Smooth muscle cell (in vitro differentiated cells): ENCODE measurements around the gene RNF26. TPM values are rescaled to one million over a fixed set of nuclear protein-coding genes. Genes with fewer than 3 reads are reported as not detected.

ENCODE experiments used
- DNase-seq: peaks from one replicate; lab custom pipeline; 2025; ENCODE audit not compliant: unreplicated experiment; lab: John Stamatoyannopoulos, UW
- H2AFZ ChIP-seq: fragments of 200-600 bp; sonication (generic); 2 replicates; pipeline ENCODE4 v1.6.0; 2016; ENCODE audit warnings: antibody characterized with exemption, low read depth, mild to moderate bottlenecking
- H3F3A ChIP-seq: fragments of 200-600 bp; sonication (generic); 2 replicates; pipeline ENCODE4 v1.6.0; 2017; ENCODE audit warnings: antibody characterized with exemption, low read depth
- H3K27ac ChIP-seq: fragments of 200-600 bp; sonication (generic); 2 replicates; pipeline ENCODE4 v1.5.1; 2016; ENCODE audit warnings: low read depth, mild to moderate bottlenecking
- H3K27me3 ChIP-seq: fragments of 200-600 bp; sonication (generic); 2 replicates; pipeline ENCODE4 v1.6.1; 2016; ENCODE audit warnings: low read depth, mild to moderate bottlenecking
- H3K36me3 ChIP-seq: fragments of 200-600 bp; sonication (generic); 2 replicates; pipeline ENCODE4 v1.5.1; 2016; ENCODE audit warnings: low read depth
- H3K4me1 ChIP-seq: fragments of 200-600 bp; sonication (generic); 2 replicates; pipeline ENCODE4 v1.5.1; 2016; ENCODE audit warnings: low read depth
- H3K4me2 ChIP-seq: fragments of 200-600 bp; sonication (generic); 2 replicates; pipeline ENCODE4 v1.6.0; 2016; ENCODE audit warnings: mild to moderate bottlenecking
- H3K4me3 ChIP-seq: fragments of 200-600 bp; sonication (generic); 2 replicates; pipeline ENCODE4 v1.5.1; 2016; ENCODE audit warnings: mild to moderate bottlenecking
- H3K79me2 ChIP-seq: fragments of 200-600 bp; sonication (generic); 2 replicates; pipeline ENCODE4 v1.6.0; 2016; ENCODE audit warnings: low read depth, mild to moderate bottlenecking
- H3K9ac ChIP-seq: fragments of 200-600 bp; sonication (generic); 2 replicates; pipeline ENCODE4 v1.6.0; 2016; ENCODE audit warnings: low read depth
- H3K9me3 ChIP-seq: fragments of 200-600 bp; sonication (generic); replicated peaks from 2 replicates; pipeline ENCODE4 v1.5.1; 2016; ENCODE audit warnings: low read depth
- H4K20me1 ChIP-seq: fragments of 200-600 bp; sonication (generic); 2 replicates; pipeline ENCODE4 v1.6.0; 2016; ENCODE audit warnings: low read depth
- WGBS: methylation state at CpG from one replicate; pipeline ENCODE4 v1.1.7; 2016; ENCODE audit warnings: low lambda C conversion rate; 5-methylcytosine and 5-hydroxymethylcytosine counted together
- polyA plus RNA-seq: library from polyadenylated mRNA; unstranded; fragments of >200 nt; fragmentation: Nextera tagmentation; extraction: Ambion mirVana; gene quantifications from 2 replicates; pipeline ENCODE4 v1.2.1, GENCODE V29; 2016
- total RNA-seq: library from RNA; depleted of rRNA; stranded (reverse); fragments of >200 nt; gene quantifications from 2 replicates; pipeline ENCODE4 v1.2.3, GENCODE V29; 2014
- TF ChIP-seq, protein P1 (sequence below): fragments of 200-600 bp; sonication (generic); IDR thresholded peaks from 2 replicates; pipeline ENCODE4 v1.5.1; 2017; ENCODE audit warnings: borderline replicate concordance, mild to moderate bottlenecking, antibody characterized with exemption; ENCODE audit not compliant: insufficient read depth, poor library complexity, severe bottlenecking

Gene RNF26
- total and polyA plus RNA-seq, 2 experiments from 2014 or later: 14.6 to 63.1 TPM

DNA sequence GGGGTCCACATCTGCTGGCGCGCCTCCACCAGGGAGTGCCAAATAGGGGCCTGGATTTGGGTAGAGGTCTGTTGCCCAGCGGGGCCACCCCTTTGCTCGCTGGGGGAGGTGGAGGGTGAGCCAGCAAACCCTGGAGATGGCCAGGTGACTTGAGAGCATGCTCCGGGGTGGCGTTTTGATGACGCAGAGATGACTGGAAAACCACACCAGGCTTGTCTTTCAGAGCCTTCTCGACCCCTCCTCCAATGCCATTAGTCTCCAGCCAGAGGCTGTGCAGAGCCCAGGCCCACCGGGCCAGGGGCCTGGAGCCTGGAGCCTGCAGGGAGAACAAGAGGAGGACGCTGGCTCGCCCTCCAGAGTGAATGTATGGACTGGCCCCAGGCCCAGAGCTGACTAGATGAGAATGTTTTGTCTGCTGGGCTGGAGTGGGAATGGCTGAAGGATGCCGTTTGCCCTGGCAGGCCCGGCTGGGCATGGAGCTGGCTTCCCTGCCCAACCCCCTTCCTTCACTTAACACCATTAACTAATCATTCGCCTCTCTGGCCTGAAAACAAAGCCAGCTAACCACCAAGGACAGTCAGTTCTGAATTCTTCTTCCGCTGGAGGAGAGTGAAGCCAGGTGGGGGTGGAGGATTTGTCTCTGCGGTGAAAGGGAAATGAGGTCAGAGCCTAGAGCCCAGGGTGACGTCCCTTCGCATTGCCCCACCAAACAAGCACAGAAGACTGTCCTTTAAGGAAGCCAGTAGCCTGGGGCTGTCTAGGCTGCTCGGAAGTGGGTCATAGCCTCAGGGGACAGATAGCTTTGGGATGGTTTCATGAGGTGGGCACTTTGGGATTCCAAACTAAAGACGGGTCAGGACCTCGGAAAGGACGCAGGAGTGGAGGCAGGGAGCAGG, 15.8 kb upstream of the RNF26 start:
- no peaks in the 10 kb centered on the region for H3K36me3 ChIP-seq
- WGBS: 32% methylated on average over 22 of the region's 22 CpGs
- no peak overlapping the region for H3K4me3 ChIP-seq
- H3K9me3 ChIP-seq: no peaks in the 10 kb centered on the region
- no peaks in the 10 kb centered on the region for H4K20me1 ChIP-seq
- H3F3A ChIP-seq: peaks cover 38% of the 10 kb centered on the region
- no peaks in the 10 kb centered on the region for H3K79me2 ChIP-seq
- TF ChIP-seq, protein P1, sequence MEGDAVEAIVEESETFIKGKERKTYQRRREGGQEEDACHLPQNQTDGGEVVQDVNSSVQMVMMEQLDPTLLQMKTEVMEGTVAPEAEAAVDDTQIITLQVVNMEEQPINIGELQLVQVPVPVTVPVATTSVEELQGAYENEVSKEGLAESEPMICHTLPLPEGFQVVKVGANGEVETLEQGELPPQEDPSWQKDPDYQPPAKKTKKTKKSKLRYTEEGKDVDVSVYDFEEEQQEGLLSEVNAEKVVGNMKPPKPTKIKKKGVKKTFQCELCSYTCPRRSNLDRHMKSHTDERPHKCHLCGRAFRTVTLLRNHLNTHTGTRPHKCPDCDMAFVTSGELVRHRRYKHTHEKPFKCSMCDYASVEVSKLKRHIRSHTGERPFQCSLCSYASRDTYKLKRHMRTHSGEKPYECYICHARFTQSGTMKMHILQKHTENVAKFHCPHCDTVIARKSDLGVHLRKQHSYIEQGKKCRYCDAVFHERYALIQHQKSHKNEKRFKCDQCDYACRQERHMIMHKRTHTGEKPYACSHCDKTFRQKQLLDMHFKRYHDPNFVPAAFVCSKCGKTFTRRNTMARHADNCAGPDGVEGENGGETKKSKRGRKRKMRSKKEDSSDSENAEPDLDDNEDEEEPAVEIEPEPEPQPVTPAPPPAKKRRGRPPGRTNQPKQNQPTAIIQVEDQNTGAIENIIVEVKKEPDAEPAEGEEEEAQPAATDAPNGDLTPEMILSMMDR: no peak
- peaks cover 61% of the 10 kb centered on the region for H3K4me1 ChIP-seq
- peak overlapping the region; percentile 100 for H3K4me2 ChIP-seq
- peak overlapping the region; percentile 27 for H3K9ac ChIP-seq
- DNase-seq: no peak
- H2AFZ ChIP-seq: peak overlapping the region; percentile 40
- no peaks in the 10 kb centered on the region for H3K27me3 ChIP-seq
- peak overlapping the region; percentile 69 for H3K27ac ChIP-seq

DNA sequence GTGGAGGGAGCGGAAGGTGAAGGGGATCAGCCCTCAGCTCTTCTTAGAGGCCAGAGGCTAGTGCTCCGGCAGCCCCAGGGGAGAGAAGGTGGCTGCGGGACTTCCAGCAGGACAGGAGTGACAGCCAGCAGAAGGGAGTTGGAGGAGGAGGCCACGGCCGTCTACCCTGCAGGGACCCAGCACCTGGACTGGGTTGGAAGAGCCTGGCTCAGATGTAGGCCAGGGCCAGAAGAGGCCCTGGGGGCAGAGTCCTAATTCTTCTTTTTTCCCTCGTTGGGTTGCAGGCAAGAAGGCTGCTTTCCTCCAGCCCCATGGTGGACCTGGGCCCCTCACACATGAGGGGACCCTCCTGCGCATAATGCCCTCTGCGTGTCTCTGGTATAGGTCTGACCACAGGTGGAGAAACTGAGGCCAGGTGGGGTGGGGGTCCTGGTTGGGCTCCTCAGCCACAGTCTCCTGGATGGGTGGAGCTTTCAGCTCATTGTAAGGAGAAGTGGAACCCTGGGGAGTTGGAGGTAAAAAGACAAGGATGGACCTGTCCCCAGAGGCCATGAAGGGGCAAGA, 15.1 kb upstream of the RNF26 start:
- Histone ChIP-seq H3K27me3 (no peaks in the 10 kb centered on the region), H4K20me1 (no peaks in the 10 kb centered on the region), H3F3A (peaks cover 43% of the 10 kb centered on the region), H3K9ac (no peak overlapping the region), H3K36me3 (no peaks in the 10 kb centered on the region), H3K4me3 (no peak overlapping the region), H3K27ac (peak overlapping the region; percentile 69), H3K79me2 (no peaks in the 10 kb centered on the region), H2AFZ (peak overlapping the region; percentile 40), H3K4me1 (peaks cover 61% of the 10 kb centered on the region), H3K9me3 (no peaks in the 10 kb centered on the region), H3K4me2 (peak overlapping the region; percentile 100)
- no peak for DNase-seq
- TF ChIP-seq, protein P1: no peak
- WGBS: 66% methylated on average over 8 of the region's 8 CpGs

DNA sequence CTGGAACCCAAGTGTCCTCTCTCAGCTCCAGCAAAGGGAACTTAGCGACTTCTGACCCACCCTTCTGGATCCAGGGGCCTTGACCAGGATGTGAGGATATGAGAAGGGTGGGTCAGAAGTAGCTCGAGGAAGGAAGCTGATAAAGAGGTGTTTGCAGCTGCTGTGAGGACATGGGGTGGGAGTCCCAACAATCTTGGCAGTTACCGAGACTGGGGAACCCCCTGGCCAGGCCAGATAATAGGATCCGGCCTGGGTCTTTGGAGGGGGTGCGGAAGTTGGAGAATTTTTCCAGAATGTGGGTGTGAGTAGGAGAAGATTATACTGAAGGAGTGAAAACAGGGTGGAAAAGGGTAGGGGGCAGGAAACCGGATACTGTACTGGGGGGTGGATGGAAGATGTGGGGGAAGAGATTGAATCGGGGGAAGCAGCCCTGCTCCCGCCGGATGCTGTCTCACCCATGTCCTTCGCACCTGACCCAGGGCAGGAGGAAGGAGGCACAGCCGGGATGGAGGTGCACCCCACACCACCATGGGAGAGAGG, 14.6 kb upstream of the RNF26 start:
- 75% methylated on average over 11 of the region's 11 CpGs for WGBS
- no peaks in the 10 kb centered on the region for H3K36me3 ChIP-seq
- peaks cover 43% of the 10 kb centered on the region for H3F3A ChIP-seq
- peak overlapping the region; percentile 69 for H3K27ac ChIP-seq
- no peak overlapping the region for H3K9ac ChIP-seq
- no peak overlapping the region for H2AFZ ChIP-seq
- H4K20me1 ChIP-seq: no peaks in the 10 kb centered on the region
- no peaks in the 10 kb centered on the region for H3K79me2 ChIP-seq
- H3K4me2 ChIP-seq: peak overlapping the region; percentile 100
- H3K4me3 ChIP-seq: no peak overlapping the region
- H3K9me3 ChIP-seq: no peaks in the 10 kb centered on the region
- peaks cover 61% of the 10 kb centered on the region for H3K4me1 ChIP-seq
- TF ChIP-seq, protein P1: no peak
- no peak for DNase-seq
- H3K27me3 ChIP-seq: no peaks in the 10 kb centered on the region
